H9 (cell line): ENCODE results near the gene UPP1. TPM values are rescaled to one million over a fixed set of nuclear protein-coding genes. Genes with fewer than 3 reads are reported as not detected.
"Not testable (repeated sequence)": the region's sequence is repeated elsewhere in the genome, so short reads cannot be mapped to it uniquely, and the experiment has no call there.

Source experiments
- DNase-seq: peaks from one replicate; pipeline ENCODE4 v3.0.0-alpha.2; 2017
- H2AFZ ChIP-seq: one replicate; pipeline ENCODE4 v1.6.1; 2013; ENCODE audit warnings: mild to moderate bottlenecking, low read length, control low read depth, moderate library complexity
- H2AK5ac ChIP-seq: 2 replicates; pipeline ENCODE4 v1.6.1; 2013; ENCODE audit warnings: low read length, control low read depth, mixed read lengths; ENCODE audit not compliant: insufficient read length
- H2BK120ac ChIP-seq: one replicate; pipeline ENCODE4 v1.6.1; 2013; ENCODE audit warnings: low read depth, mild to moderate bottlenecking, low read length, control low read depth, inconsistent platforms; ENCODE audit not compliant: poor library complexity, severe bottlenecking
- H2BK12ac ChIP-seq: 2 replicates; pipeline ENCODE4 v1.6.1; 2013; ENCODE audit warnings: low read length, control low read depth, mixed read lengths, low read depth; ENCODE audit not compliant: insufficient read length
- H2BK15ac ChIP-seq: 2 replicates; pipeline ENCODE4 v1.6.1; 2013; ENCODE audit warnings: low read depth, low read length, control low read depth
- H2BK20ac ChIP-seq: one replicate; pipeline ENCODE4 v1.6.1; 2013; ENCODE audit warnings: low read depth, mild to moderate bottlenecking, low read length, control low read depth, inconsistent platforms; ENCODE audit not compliant: poor library complexity, severe bottlenecking
- H2BK5ac ChIP-seq: 2 replicates; pipeline ENCODE4 v1.6.1; 2013; ENCODE audit warnings: low read length, control low read depth, mixed read lengths; ENCODE audit not compliant: insufficient read length
- H3K14ac ChIP-seq: 2 replicates; pipeline ENCODE4 v1.6.1; 2013; ENCODE audit warnings: low read length, control low read depth; ENCODE audit not compliant: insufficient read depth
- H3K18ac ChIP-seq: 2 replicates; pipeline ENCODE4 v1.6.1; 2013; ENCODE audit warnings: low read depth, mild to moderate bottlenecking, mixed read lengths, low read length, control low read depth; ENCODE audit not compliant: insufficient read length
- H3K23ac ChIP-seq: 2 replicates; pipeline ENCODE4 v1.6.1; 2013; ENCODE audit warnings: low read length, control low read depth, mixed read lengths, low read depth; ENCODE audit not compliant: insufficient read length
- H3K23me2 ChIP-seq: 2 replicates; pipeline ENCODE4 v1.6.1; 2013; ENCODE audit warnings: low read depth, mild to moderate bottlenecking, mixed read lengths, low read length, control low read depth; ENCODE audit not compliant: insufficient read length, poor library complexity, severe bottlenecking
- H3K27ac ChIP-seq: 2 replicates; pipeline ENCODE4 v1.5.1; 2013; ENCODE audit warnings: low read length, control low read depth, mixed read lengths, low read depth; ENCODE audit not compliant: insufficient read length
- H3K27me3 ChIP-seq: 2 replicates; pipeline ENCODE4 v1.6.1; 2013; ENCODE audit warnings: low read length, control low read depth, inconsistent platforms; ENCODE audit not compliant: insufficient read depth
- H3K4ac ChIP-seq: 2 replicates; pipeline ENCODE4 v1.6.1; 2013; ENCODE audit warnings: low read depth, mild to moderate bottlenecking, control low read depth, inconsistent platforms, low read length, moderate library complexity
- H3K4me1 ChIP-seq: 2 replicates; pipeline ENCODE4 v1.6.1; 2013; ENCODE audit warnings: low read length, control low read depth, inconsistent platforms; ENCODE audit not compliant: insufficient read depth
- H3K4me2 ChIP-seq: 2 replicates; pipeline ENCODE4 v1.6.1; 2013; ENCODE audit warnings: low read length, control low read depth, mixed read lengths; ENCODE audit not compliant: insufficient read length, insufficient read depth
- H3K56ac ChIP-seq: 2 replicates; pipeline ENCODE4 v1.6.1; 2013; ENCODE audit warnings: low read depth, mild to moderate bottlenecking, mixed read lengths, low read length, control low read depth; ENCODE audit not compliant: insufficient read length
- H3K79me1 ChIP-seq: 2 replicates; pipeline ENCODE4 v1.6.1; 2013; ENCODE audit warnings: low read depth, mild to moderate bottlenecking, moderate library complexity, low read length, control low read depth, inconsistent platforms; ENCODE audit not compliant: insufficient read depth, poor library complexity, severe bottlenecking
- H3K79me2 ChIP-seq: 2 replicates; pipeline ENCODE4 v1.6.1; 2013; ENCODE audit warnings: low read length, control low read depth, inconsistent platforms; ENCODE audit not compliant: insufficient read depth
- H3K9ac ChIP-seq: 2 replicates; pipeline ENCODE4 v1.6.1; 2013; ENCODE audit warnings: low read length, control low read depth, mixed read lengths; ENCODE audit not compliant: insufficient read length; ENCODE audit errors: extremely low read depth
- H3K9me3 ChIP-seq: one replicate; pipeline ENCODE4 v1.6.1; 2013; ENCODE audit warnings: low read depth, low read length, inconsistent platforms; ENCODE audit not compliant: control insufficient read depth
- H3T11ph ChIP-seq: one replicate; pipeline ENCODE4 v1.6.1; 2013; ENCODE audit warnings: mild to moderate bottlenecking, low read length, control low read depth, inconsistent platforms
- H4K20me1 ChIP-seq: one replicate; pipeline ENCODE4 v1.6.1; 2013; ENCODE audit not compliant: control insufficient read depth, insufficient read length, insufficient read depth
- H4K5ac ChIP-seq: 2 replicates; pipeline ENCODE4 v1.6.1; 2013; ENCODE audit warnings: low read depth, mild to moderate bottlenecking, mixed read lengths, low read length, control low read depth; ENCODE audit not compliant: insufficient read length
- H4K8ac ChIP-seq: replicated peaks from 2 replicates; pipeline ENCODE4 v1.6.1; 2013; ENCODE audit warnings: low read length, control low read depth, mixed read lengths, low read depth; ENCODE audit not compliant: insufficient read length
- H4K91ac ChIP-seq: 2 replicates; pipeline ENCODE4 v1.6.1; 2013; ENCODE audit warnings: low read depth, mild to moderate bottlenecking, moderate library complexity, mixed read lengths, low read length, control low read depth; ENCODE audit not compliant: insufficient read length
- H3K27ac Mint-ChIP-seq, 3 experiments: 2 replicates in 2 of 3; 3 replicates in 1 of 3; pipeline ENCODE4 v1.8.0; 2020 to 2021; ENCODE audit warnings: mixed read lengths in 3 of 3, mild to moderate bottlenecking in 1 of 3, moderate library complexity in 1 of 3
- H3K27me3 Mint-ChIP-seq: 2 replicates; pipeline ENCODE4 v1.8.0; 2021; ENCODE audit warnings: low read depth, mild to moderate bottlenecking, moderate library complexity, mixed read lengths
- H3K36me3 Mint-ChIP-seq, 3 experiments: 2 replicates in 2 of 3; 3 replicates in 1 of 3; pipeline ENCODE4 v1.8.0; 2020 to 2021; ENCODE audit warnings: low read depth in 3 of 3, mixed read lengths in 3 of 3; ENCODE audit not compliant: insufficient read depth in 1 of 3
- H3K4me1 Mint-ChIP-seq, 2 experiments: 2 replicates each; pipeline ENCODE4 v1.8.0; 2020; ENCODE audit warnings: mixed read lengths in 2 of 2
- H3K4me3 Mint-ChIP-seq, 2 experiments: 2 replicates in 1 of 2; 3 replicates in 1 of 2; pipeline ENCODE4 v1.8.0; 2020 to 2021; ENCODE audit warnings: mild to moderate bottlenecking in 2 of 2, mixed read lengths in 2 of 2, moderate library complexity in 1 of 2
- H3K9me3 Mint-ChIP-seq, 2 experiments: 2 replicates in 1 of 2; 3 replicates in 1 of 2; pipeline ENCODE4 v1.8.0; 2020; ENCODE audit warnings: mild to moderate bottlenecking in 2 of 2, mixed read lengths in 2 of 2, moderate library complexity in 1 of 2
- CTCF ChIP-seq: fragments of 200-600 bp; sonication (generic); conservative IDR thresholded peaks from 3 replicates; pipeline ENCODE4 v1.8.0; 2021; ENCODE audit warnings: antibody characterized with exemption, mild to moderate bottlenecking
- WGBS: extraction: QIAGEN DNeasy Blood & Tissue Kit; methylation state at CpG from one replicate; pipeline ENCODE4 v1.1.7; 2013; ENCODE audit warnings: missing lambda C conversion rate, low lambda C conversion rate, mixed read lengths; ENCODE audit not compliant: insufficient read length; ENCODE audit errors: extremely low coverage; 5-methylcytosine and 5-hydroxymethylcytosine counted together
- total RNA-seq: library from RNA; stranded (reverse); gene quantifications from 2 replicates; pipeline ENCODE4 v1.2.1, GENCODE V29; 2021

Gene UPP1
- total RNA-seq, 1 experiment from 2014 or later: 34.2 TPM

- WGBS: no CpG with 5 or more reads among the region's 4 CpGs
- H4K8ac ChIP-seq: no peak overlapping the region
- no peak overlapping the region for H3K56ac ChIP-seq
- H4K5ac ChIP-seq: no peak overlapping the region
- H3K23ac ChIP-seq: no peak overlapping the region
- H4K20me1 ChIP-seq: no peaks in the 10 kb centered on the region
- H3K4me1 ChIP-seq: peaks cover 4% of the 10 kb centered on the region; the same call in 1 of the 2 replicates
- H2AFZ ChIP-seq: no peak overlapping the region
- no peak overlapping the region for H2BK12ac ChIP-seq
- Mint-ChIP-seq H3K9me3 (peaks cover 16 to 26% of the 10 kb centered on the region in 2 experiments), H3K4me3 (no peak overlapping the region; a peak in 1 of 5 replicates), H3K27ac (peak overlapping the region in 2 of 3 experiments; percentile 3 to 87; a peak in 3 of 7 replicates), H3K27me3 (no peaks in the 10 kb centered on the region), H3K4me1 (peaks cover 27 to 54% of the 10 kb centered on the region in 2 experiments), H3K36me3 (peaks cover 0 to 22% (median 18%) of the 10 kb centered on the region in 3 experiments; a peak in 6 of 7 replicates)
- H2AK5ac ChIP-seq: no peak overlapping the region
- H4K91ac ChIP-seq: no peak overlapping the region
- no peak overlapping the region for H3K4me2 ChIP-seq
- no peaks in the 10 kb centered on the region for H3K79me2 ChIP-seq
- DNase-seq: peak; percentile 47
- no peak overlapping the region for H2BK5ac ChIP-seq
- no peaks in the 10 kb centered on the region for H3K27me3 ChIP-seq
- H3K27ac ChIP-seq: no peak overlapping the region
- no peak overlapping the region for H2BK120ac ChIP-seq
- no peak overlapping the region for H3T11ph ChIP-seq
- H3K14ac ChIP-seq: no peak overlapping the region
- TF ChIP-seq CTCF: no peak
- H3K23me2 ChIP-seq: no peaks in the 10 kb centered on the region
- H2BK20ac ChIP-seq: no peak overlapping the region
- H3K79me1 ChIP-seq: no peaks in the 10 kb centered on the region
- H2BK15ac ChIP-seq: no peak overlapping the region
- no peak overlapping the region for H3K9ac ChIP-seq
- peaks cover 4% of the 10 kb centered on the region for H3K9me3 ChIP-seq
- H3K4ac ChIP-seq: no peak overlapping the region
- H3K18ac ChIP-seq: no peak overlapping the region
Observed at GRCh38 chr7:48147078-48147591, 58.1 kb downstream of the UPP1 start.

GRCh38 chr7:48147690-48148089 lies 58.6 kb downstream of the UPP1 start:
- not testable (repeated sequence) for H3K4ac ChIP-seq, H3T11ph ChIP-seq, H3K79me2 ChIP-seq, H3K9me3 ChIP-seq, H2BK12ac ChIP-seq, H2BK5ac ChIP-seq, H2AK5ac ChIP-seq, H4K5ac ChIP-seq, H3K56ac ChIP-seq, H3K27me3 ChIP-seq, H2BK15ac ChIP-seq, H3K18ac ChIP-seq, H4K8ac ChIP-seq, H3K14ac ChIP-seq, H3K9ac ChIP-seq, H2BK120ac ChIP-seq, H3K23me2 ChIP-seq, H3K4me1 ChIP-seq, H3K27ac ChIP-seq, H3K23ac ChIP-seq, H4K91ac ChIP-seq, H4K20me1 ChIP-seq, H2BK20ac ChIP-seq, DNase-seq, H3K79me1 ChIP-seq, H2AFZ ChIP-seq, H3K27me3 Mint-ChIP-seq, H3K4me2 ChIP-seq, H3K4me3 Mint-ChIP-seq
- Mint-ChIP-seq H3K36me3 (peaks cover 0 to 16% (median 13%) of the 10 kb centered on the region in 3 experiments; a peak in 6 of 7 replicates), H3K27ac (peak overlapping the region in 1 of 3 experiments; percentile 87; a peak in 2 of 7 replicates), H3K4me1 (peaks cover 27 to 49% of the 10 kb centered on the region in 2 experiments), H3K9me3 (peaks cover 10 to 21% of the 10 kb centered on the region in 2 experiments)
- WGBS: no CpG with 5 or more reads among the region's 7 CpGs
